GM23338 (cell line): Measurements from ENCODE around the gene KAZN. TPM values are rescaled to one million over a fixed set of nuclear protein-coding genes. Genes with fewer than 3 reads are reported as not detected.

Source experiments
- ATAC-seq: fragments of 200-7000 bp; cut with Tn5 transposase; 3 replicates; pipeline ENCODE4 v1.9.1; 2020
- DNase-seq: peaks from one replicate; pipeline ENCODE4 v3.0.0-alpha.2; 2015; ENCODE audit warnings: low spot score
- H2AFZ ChIP-seq: fragments of 200-600 bp; sonication (generic); 2 replicates; pipeline ENCODE4 v1.8.0; 2016; ENCODE audit warnings: antibody characterized with exemption, mild to moderate bottlenecking, moderate library complexity
- H3F3A ChIP-seq: fragments of 200-600 bp; sonication (generic); replicated peaks from 2 replicates; pipeline ENCODE4 v1.8.0; 2017; ENCODE audit warnings: antibody characterized with exemption, mixed run types, low read depth
- H3K27ac ChIP-seq: fragments of 200-600 bp; sonication (generic); 2 replicates; pipeline ENCODE4 v1.6.1; 2016; ENCODE audit warnings: low read depth
- H3K27me3 ChIP-seq: fragments of 200-600 bp; sonication (generic); 2 replicates; pipeline ENCODE4 v1.8.0; 2016; ENCODE audit warnings: mild to moderate bottlenecking, mixed run types, moderate library complexity; ENCODE audit not compliant: insufficient read depth
- H3K36me3 ChIP-seq: fragments of 200-600 bp; sonication (generic); 2 replicates; pipeline ENCODE4 v1.8.0; 2016; ENCODE audit warnings: mild to moderate bottlenecking; ENCODE audit not compliant: insufficient read depth
- H3K4me1 ChIP-seq: fragments of 200-600 bp; sonication (generic); 2 replicates; pipeline ENCODE4 v1.8.0; 2016; ENCODE audit warnings: mild to moderate bottlenecking, moderate library complexity; ENCODE audit not compliant: insufficient read depth
- H3K4me2 ChIP-seq: fragments of 200-600 bp; sonication (generic); 2 replicates; pipeline ENCODE4 v1.7.1; 2017; ENCODE audit warnings: mixed run types
- H3K4me3 ChIP-seq: fragments of 200-600 bp; sonication (generic); 2 replicates; pipeline ENCODE4 v1.6.1; 2016; ENCODE audit warnings: mixed run types
- H3K79me2 ChIP-seq: fragments of 200-600 bp; sonication (generic); replicated peaks from 2 replicates; pipeline ENCODE4 v1.8.0; 2017; ENCODE audit warnings: mild to moderate bottlenecking; ENCODE audit not compliant: insufficient read depth
- H3K9me2 ChIP-seq: fragments of 200-600 bp; sonication (generic); 2 replicates; pipeline ENCODE4 v1.8.0; 2017; ENCODE audit not compliant: insufficient read depth
- H4K20me1 ChIP-seq: fragments of 200-600 bp; sonication (generic); replicated peaks from 2 replicates; pipeline ENCODE4 v1.8.0; 2017; ENCODE audit warnings: mild to moderate bottlenecking; ENCODE audit not compliant: insufficient read depth
- H3K27ac Mint-ChIP-seq: 2 replicates; pipeline ENCODE4 v1.8.0; 2020; ENCODE audit warnings: inconsistent platforms, mild to moderate bottlenecking, moderate library complexity, mixed read lengths
- H3K27me3 Mint-ChIP-seq: 3 replicates; pipeline ENCODE4 v1.8.0; 2022; ENCODE audit warnings: low read depth, mild to moderate bottlenecking, moderate library complexity, mixed read lengths, inconsistent platforms; ENCODE audit not compliant: insufficient read depth, poor library complexity
- H3K36me3 Mint-ChIP-seq: 3 replicates; pipeline ENCODE4 v1.8.0; 2021; ENCODE audit warnings: low read depth, mild to moderate bottlenecking, inconsistent platforms, moderate library complexity, mixed read lengths
- H3K4me1 Mint-ChIP-seq: 3 replicates; pipeline ENCODE4 v1.8.0; 2020; ENCODE audit warnings: mild to moderate bottlenecking, inconsistent platforms, mixed read lengths
- H3K4me3 Mint-ChIP-seq: 3 replicates; pipeline ENCODE4 v1.8.0; 2021; ENCODE audit warnings: moderate library complexity, mild to moderate bottlenecking, inconsistent platforms, mixed read lengths
- H3K9me3 Mint-ChIP-seq: 3 replicates; pipeline ENCODE4 v1.8.0; 2020; ENCODE audit warnings: moderate library complexity, mild to moderate bottlenecking, inconsistent platforms, mixed read lengths
- CREB1 ChIP-seq: fragments of 250-450 bp; sonication (Bioruptor Pico); IDR thresholded peaks from 2 replicates; pipeline ENCODE4 v1.5.0; 2020; ENCODE audit warnings: low read depth, mild to moderate bottlenecking, moderate library complexity
- EZH2 ChIP-seq: fragments of 200-600 bp; sonication (generic); IDR thresholded peaks from one replicate; pipeline ENCODE4 v1.8.0; 2017; ENCODE audit warnings: antibody characterized with exemption, mild to moderate bottlenecking, low read depth; ENCODE audit not compliant: unreplicated experiment
- EZH2phosphoT487 ChIP-seq: fragments of 200-600 bp; sonication (generic); IDR thresholded peaks from one replicate; pipeline ENCODE4 v1.8.1; 2018; ENCODE audit warnings: antibody characterized with exemption; ENCODE audit not compliant: unreplicated experiment
- JUNB ChIP-seq: IDR thresholded peaks from one replicate; pipeline ENCODE4 v1.6.1; 2016; ENCODE audit warnings: antibody characterized with exemption; ENCODE audit not compliant: unreplicated experiment
- NANOG ChIP-seq: IDR thresholded peaks from 2 replicates; pipeline ENCODE4 v1.6.1; 2016; ENCODE audit warnings: antibody characterized with exemption, borderline replicate concordance
- POLR2AphosphoS5 ChIP-seq: IDR thresholded peaks from 2 replicates; pipeline ENCODE4 v1.6.1; 2016; ENCODE audit warnings: antibody characterized with exemption, low read depth
- STAT1 ChIP-seq: IDR thresholded peaks from one replicate; pipeline ENCODE4 v1.6.1; 2016; ENCODE audit warnings: antibody characterized with exemption; ENCODE audit not compliant: unreplicated experiment
- ZNF114 ChIP-seq: fragments of 250-450 bp; sonication (Bioruptor Pico); IDR thresholded peaks from 2 replicates; pipeline ENCODE4 v1.5.0; 2020; ENCODE audit warnings: mild to moderate bottlenecking, moderate library complexity
- ZNF331 ChIP-seq: fragments of 250-450 bp; sonication (Bioruptor Pico); IDR thresholded peaks from 2 replicates; pipeline ENCODE4 v1.5.0; 2020; ENCODE audit warnings: low read depth, mild to moderate bottlenecking, moderate library complexity
- polyA plus RNA-seq: library from polyadenylated mRNA; unstranded; fragments of >200 nt; fragmentation: Nextera tagmentation; extraction: Ambion mirVana; gene quantifications from 2 replicates; pipeline ENCODE4 v1.2.1, GENCODE V29; 2016
- total RNA-seq: library from RNA; depleted of rRNA; stranded (reverse); fragments of >200 nt; shearing (Covaris generic); gene quantifications from 2 replicates; pipeline ENCODE4 v1.2.3, GENCODE V29; 2014
- TF ChIP-seq, protein P1 (sequence below), 2 experiments: fragments of 200-600 bp in 1 of 2; sonication (generic) in 1 of 2; conservative IDR thresholded peaks; 2 replicates each; pipeline versions ENCODE4 v1.5.1 to v1.6.1; 2016 to 2017; ENCODE audit warnings: antibody characterized with exemption in 2 of 2, low read depth in 2 of 2, mild to moderate bottlenecking in 2 of 2, moderate library complexity in 1 of 2
- TF ChIP-seq, protein P2 (sequence below): IDR thresholded peaks from 2 replicates; pipeline ENCODE4 v1.6.1; 2016; ENCODE audit warnings: antibody characterized with exemption
- TF ChIP-seq, protein P3 (sequence below): fragments of 250-450 bp; sonication (Bioruptor Pico); IDR thresholded peaks from 2 replicates; pipeline ENCODE4 v1.5.0; 2020; ENCODE audit warnings: mild to moderate bottlenecking, moderate library complexity
- TF ChIP-seq, protein P4 (sequence below): IDR thresholded peaks from one replicate; pipeline ENCODE4 v1.6.1; 2018; ENCODE audit warnings: antibody characterized with exemption; ENCODE audit not compliant: unreplicated experiment

KAZN gene
- total and polyA plus RNA-seq, 2 experiments from 2014 or later, result 9.9 to 15.0 TPM

DNA sequence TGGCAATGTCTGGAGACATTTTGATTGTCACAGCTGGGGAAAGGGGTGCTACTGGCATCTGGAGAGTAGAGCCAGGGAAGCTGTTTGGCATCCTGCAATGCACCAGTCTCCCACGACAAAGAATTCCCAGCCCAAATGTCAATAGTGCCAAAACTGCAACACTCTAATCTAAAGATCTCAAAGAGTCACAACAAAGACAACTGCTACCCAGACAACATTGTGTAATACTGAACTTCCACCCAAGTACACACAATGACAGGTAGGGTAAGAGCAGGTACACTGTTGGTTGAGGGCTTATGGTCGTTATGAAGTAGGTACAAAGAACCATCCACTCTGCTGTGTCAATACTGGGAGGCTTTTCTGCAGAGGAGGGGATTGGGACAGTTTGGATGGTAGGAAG, 546.8 kb downstream of the KAZN start:
- no peaks in the 10 kb centered on the region for H3K4me1 Mint-ChIP-seq
- DNase-seq (no peak), ATAC-seq (no peak)
- Histone ChIP-seq H3K9me2 (no peaks in the 10 kb centered on the region), H3K27me3 (peaks cover 4% of the 10 kb centered on the region; the same call in 1 of the 2 replicates), H4K20me1 (no peaks in the 10 kb centered on the region), H3K27ac (no peak overlapping the region), H3K4me1 (no peaks in the 10 kb centered on the region), H3F3A (no peaks in the 10 kb centered on the region), H3K36me3 (no peaks in the 10 kb centered on the region), H3K4me2 (no peak overlapping the region), H3K4me3 (no peak overlapping the region), H3K79me2 (no peaks in the 10 kb centered on the region), H2AFZ (no peak overlapping the region)
- H3K27ac Mint-ChIP-seq, result no peak overlapping the region
- TF ChIP-seq NANOG, result no peak
- no peak for TF ChIP-seq POLR2AphosphoS5
- TF ChIP-seq STAT1, result no peak
- TF ChIP-seq ZNF114 (CRISPR knock-in tag), result no peak
- no peak for TF ChIP-seq JUNB
- TF ChIP-seq CREB1 (CRISPR knock-in tag), result no peak
- no peak for TF ChIP-seq ZNF331
- TF ChIP-seq EZH2, result no peak
- TF ChIP-seq EZH2phosphoT487, result no peak
- TF ChIP-seq, protein P1, sequence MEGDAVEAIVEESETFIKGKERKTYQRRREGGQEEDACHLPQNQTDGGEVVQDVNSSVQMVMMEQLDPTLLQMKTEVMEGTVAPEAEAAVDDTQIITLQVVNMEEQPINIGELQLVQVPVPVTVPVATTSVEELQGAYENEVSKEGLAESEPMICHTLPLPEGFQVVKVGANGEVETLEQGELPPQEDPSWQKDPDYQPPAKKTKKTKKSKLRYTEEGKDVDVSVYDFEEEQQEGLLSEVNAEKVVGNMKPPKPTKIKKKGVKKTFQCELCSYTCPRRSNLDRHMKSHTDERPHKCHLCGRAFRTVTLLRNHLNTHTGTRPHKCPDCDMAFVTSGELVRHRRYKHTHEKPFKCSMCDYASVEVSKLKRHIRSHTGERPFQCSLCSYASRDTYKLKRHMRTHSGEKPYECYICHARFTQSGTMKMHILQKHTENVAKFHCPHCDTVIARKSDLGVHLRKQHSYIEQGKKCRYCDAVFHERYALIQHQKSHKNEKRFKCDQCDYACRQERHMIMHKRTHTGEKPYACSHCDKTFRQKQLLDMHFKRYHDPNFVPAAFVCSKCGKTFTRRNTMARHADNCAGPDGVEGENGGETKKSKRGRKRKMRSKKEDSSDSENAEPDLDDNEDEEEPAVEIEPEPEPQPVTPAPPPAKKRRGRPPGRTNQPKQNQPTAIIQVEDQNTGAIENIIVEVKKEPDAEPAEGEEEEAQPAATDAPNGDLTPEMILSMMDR (conservative IDR thresholded peaks at IDR 0.05; ENCODE audit: low read depth in 2 of 2), result no peak
- TF ChIP-seq, protein P2, sequence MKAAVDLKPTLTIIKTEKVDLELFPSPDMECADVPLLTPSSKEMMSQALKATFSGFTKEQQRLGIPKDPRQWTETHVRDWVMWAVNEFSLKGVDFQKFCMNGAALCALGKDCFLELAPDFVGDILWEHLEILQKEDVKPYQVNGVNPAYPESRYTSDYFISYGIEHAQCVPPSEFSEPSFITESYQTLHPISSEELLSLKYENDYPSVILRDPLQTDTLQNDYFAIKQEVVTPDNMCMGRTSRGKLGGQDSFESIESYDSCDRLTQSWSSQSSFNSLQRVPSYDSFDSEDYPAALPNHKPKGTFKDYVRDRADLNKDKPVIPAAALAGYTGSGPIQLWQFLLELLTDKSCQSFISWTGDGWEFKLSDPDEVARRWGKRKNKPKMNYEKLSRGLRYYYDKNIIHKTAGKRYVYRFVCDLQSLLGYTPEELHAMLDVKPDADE, result no peak
- TF ChIP-seq, protein P3, sequence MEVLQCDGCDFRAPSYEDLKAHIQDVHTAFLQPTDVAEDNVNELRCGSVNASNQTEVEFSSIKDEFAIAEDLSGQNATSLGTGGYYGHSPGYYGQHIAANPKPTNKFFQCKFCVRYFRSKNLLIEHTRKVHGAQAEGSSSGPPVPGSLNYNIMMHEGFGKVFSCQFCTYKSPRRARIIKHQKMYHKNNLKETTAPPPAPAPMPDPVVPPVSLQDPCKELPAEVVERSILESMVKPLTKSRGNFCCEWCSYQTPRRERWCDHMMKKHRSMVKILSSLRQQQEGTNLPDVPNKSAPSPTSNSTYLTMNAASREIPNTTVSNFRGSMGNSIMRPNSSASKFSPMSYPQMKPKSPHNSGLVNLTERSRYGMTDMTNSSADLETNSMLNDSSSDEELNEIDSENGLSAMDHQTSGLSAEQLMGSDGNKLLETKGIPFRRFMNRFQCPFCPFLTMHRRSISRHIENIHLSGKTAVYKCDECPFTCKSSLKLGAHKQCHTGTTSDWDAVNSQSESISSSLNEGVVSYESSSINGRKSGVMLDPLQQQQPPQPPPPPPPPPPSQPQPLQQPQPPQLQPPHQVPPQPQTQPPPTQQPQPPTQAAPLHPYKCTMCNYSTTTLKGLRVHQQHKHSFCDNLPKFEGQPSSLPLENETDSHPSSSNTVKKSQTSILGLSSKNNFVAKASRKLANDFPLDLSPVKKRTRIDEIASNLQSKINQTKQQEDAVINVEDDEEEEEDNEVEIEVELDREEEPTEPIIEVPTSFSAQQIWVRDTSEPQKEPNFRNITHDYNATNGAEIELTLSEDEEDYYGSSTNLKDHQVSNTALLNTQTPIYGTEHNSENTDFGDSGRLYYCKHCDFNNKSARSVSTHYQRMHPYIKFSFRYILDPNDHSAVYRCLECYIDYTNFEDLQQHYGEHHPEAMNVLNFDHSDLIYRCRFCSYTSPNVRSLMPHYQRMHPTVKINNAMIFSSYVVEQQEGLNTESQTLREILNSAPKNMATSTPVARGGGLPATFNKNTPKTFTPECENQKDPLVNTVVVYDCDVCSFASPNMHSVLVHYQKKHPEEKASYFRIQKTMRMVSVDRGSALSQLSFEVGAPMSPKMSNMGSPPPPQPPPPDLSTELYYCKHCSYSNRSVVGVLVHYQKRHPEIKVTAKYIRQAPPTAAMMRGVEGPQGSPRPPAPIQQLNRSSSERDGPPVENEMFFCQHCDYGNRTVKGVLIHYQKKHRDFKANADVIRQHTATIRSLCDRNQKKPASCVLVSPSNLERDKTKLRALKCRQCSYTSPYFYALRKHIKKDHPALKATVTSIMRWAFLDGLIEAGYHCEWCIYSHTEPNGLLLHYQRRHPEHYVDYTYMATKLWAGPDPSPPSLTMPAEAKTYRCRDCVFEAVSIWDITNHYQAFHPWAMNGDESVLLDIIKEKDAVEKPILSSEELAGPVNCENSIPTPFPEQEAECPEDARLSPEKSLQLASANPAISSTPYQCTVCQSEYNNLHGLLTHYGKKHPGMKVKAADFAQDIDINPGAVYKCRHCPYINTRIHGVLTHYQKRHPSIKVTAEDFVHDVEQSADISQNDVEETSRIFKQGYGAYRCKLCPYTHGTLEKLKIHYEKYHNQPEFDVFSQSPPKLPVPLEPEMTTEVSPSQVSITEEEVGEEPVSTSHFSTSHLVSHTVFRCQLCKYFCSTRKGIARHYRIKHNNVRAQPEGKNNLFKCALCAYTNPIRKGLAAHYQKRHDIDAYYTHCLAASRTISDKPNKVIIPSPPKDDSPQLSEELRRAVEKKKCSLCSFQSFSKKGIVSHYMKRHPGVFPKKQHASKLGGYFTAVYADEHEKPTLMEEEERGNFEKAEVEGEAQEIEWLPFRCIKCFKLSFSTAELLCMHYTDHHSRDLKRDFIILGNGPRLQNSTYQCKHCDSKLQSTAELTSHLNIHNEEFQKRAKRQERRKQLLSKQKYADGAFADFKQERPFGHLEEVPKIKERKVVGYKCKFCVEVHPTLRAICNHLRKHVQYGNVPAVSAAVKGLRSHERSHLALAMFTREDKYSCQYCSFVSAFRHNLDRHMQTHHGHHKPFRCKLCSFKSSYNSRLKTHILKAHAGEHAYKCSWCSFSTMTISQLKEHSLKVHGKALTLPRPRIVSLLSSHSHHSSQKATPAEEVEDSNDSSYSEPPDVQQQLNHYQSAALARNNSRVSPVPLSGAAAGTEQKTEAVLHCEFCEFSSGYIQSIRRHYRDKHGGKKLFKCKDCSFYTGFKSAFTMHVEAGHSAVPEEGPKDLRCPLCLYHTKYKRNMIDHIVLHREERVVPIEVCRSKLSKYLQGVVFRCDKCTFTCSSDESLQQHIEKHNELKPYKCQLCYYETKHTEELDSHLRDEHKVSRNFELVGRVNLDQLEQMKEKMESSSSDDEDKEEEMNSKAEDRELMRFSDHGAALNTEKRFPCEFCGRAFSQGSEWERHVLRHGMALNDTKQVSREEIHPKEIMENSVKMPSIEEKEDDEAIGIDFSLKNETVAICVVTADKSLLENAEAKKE (CRISPR knock-in tag), result no peak
- TF ChIP-seq, protein P4, sequence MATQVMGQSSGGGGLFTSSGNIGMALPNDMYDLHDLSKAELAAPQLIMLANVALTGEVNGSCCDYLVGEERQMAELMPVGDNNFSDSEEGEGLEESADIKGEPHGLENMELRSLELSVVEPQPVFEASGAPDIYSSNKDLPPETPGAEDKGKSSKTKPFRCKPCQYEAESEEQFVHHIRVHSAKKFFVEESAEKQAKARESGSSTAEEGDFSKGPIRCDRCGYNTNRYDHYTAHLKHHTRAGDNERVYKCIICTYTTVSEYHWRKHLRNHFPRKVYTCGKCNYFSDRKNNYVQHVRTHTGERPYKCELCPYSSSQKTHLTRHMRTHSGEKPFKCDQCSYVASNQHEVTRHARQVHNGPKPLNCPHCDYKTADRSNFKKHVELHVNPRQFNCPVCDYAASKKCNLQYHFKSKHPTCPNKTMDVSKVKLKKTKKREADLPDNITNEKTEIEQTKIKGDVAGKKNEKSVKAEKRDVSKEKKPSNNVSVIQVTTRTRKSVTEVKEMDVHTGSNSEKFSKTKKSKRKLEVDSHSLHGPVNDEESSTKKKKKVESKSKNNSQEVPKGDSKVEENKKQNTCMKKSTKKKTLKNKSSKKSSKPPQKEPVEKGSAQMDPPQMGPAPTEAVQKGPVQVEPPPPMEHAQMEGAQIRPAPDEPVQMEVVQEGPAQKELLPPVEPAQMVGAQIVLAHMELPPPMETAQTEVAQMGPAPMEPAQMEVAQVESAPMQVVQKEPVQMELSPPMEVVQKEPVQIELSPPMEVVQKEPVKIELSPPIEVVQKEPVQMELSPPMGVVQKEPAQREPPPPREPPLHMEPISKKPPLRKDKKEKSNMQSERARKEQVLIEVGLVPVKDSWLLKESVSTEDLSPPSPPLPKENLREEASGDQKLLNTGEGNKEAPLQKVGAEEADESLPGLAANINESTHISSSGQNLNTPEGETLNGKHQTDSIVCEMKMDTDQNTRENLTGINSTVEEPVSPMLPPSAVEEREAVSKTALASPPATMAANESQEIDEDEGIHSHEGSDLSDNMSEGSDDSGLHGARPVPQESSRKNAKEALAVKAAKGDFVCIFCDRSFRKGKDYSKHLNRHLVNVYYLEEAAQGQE, result no peak
- H3K4me3 Mint-ChIP-seq, result no peak overlapping the region
- H3K27me3 Mint-ChIP-seq, result peaks cover 4% of the 10 kb centered on the region
- no peaks in the 10 kb centered on the region for H3K36me3 Mint-ChIP-seq
- no peaks in the 10 kb centered on the region for H3K9me3 Mint-ChIP-seq
